GM21381 (cell line): ENCODE measurements around the gene KRT78.
"Not testable (repeated sequence)": the region's sequence is repeated elsewhere in the genome, so short reads cannot be mapped to it uniquely, and the experiment has no call there.

Experiments used
- ATAC-seq: cut with Tn5 transposase; IDR thresholded peaks from one replicate; pipeline ENCODE4 v1.9.1; 2021; ENCODE audit warnings: mild to moderate bottlenecking, moderate library complexity; ENCODE audit not compliant: unreplicated experiment

Gene KRT78

GRCh38 chr12:52848661-52849255 lies at the start of gene KRT78:
Gene KRT78 (minus strand): TSS chr12:52848994. CDS start chr12:52848930, 64 bp downstream.
- ATAC-seq, result no peak

GRCh38 chr12:52896190-52897100 lies 47.7 kb upstream of the KRT78 start:
- ATAC-seq, result no peak

- ATAC-seq, result no peak
Observed at GRCh38 chr12:52895726-52896189, 47.0 kb upstream of the KRT78 start.

GRCh38 chr12:52892974-52893373 lies 44.2 kb upstream of the KRT78 start:
- ATAC-seq, result no peak

- ATAC-seq, result no peak
Observed at GRCh38 chr12:52892207-52892852, 43.5 kb upstream of the KRT78 start.

GRCh38 chr12:52891044-52891443 lies 42.2 kb upstream of the KRT78 start:
- no peak for ATAC-seq

GRCh38 chr12:52890417-52890816 lies 41.6 kb upstream of the KRT78 start:
- no peak for ATAC-seq

- no peak for ATAC-seq
Observed at GRCh38 chr12:52884526-52885293, 35.9 kb upstream of the KRT78 start.

- not testable (repeated sequence) for ATAC-seq
Observed at GRCh38 chr12:52880499-52880898, 31.7 kb upstream of the KRT78 start.

- peak; percentile 65 for ATAC-seq
Observed at GRCh38 chr12:52879394-52880351, 30.9 kb upstream of the KRT78 start.

GRCh38 chr12:52878507-52879393 lies 30.0 kb upstream of the KRT78 start:
- ATAC-seq, result no peak

- no peak for ATAC-seq
Observed at GRCh38 chr12:52877242-52877641, 28.4 kb upstream of the KRT78 start.

GRCh38 chr12:52876372-52876771 lies 27.6 kb upstream of the KRT78 start:
- ATAC-seq, result no peak

- no peak for ATAC-seq
Observed at GRCh38 chr12:52874573-52875435, 26.0 kb upstream of the KRT78 start.

- no peak for ATAC-seq
Observed at GRCh38 chr12:52873832-52874572, 25.2 kb upstream of the KRT78 start.

GRCh38 chr12:52873513-52873831 lies 24.7 kb upstream of the KRT78 start:
- no peak for ATAC-seq

GRCh38 chr12:52872644-52873389 lies 24.0 kb upstream of the KRT78 start:
- ATAC-seq, result no peak
